Measurements from ENCODE around the gene CYP4A11.

The CYP4A11 gene, protein sequence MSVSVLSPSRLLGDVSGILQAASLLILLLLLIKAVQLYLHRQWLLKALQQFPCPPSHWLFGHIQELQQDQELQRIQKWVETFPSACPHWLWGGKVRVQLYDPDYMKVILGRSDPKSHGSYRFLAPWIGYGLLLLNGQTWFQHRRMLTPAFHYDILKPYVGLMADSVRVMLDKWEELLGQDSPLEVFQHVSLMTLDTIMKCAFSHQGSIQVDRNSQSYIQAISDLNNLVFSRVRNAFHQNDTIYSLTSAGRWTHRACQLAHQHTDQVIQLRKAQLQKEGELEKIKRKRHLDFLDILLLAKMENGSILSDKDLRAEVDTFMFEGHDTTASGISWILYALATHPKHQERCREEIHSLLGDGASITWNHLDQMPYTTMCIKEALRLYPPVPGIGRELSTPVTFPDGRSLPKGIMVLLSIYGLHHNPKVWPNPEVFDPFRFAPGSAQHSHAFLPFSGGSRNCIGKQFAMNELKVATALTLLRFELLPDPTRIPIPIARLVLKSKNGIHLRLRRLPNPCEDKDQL

DNA sequence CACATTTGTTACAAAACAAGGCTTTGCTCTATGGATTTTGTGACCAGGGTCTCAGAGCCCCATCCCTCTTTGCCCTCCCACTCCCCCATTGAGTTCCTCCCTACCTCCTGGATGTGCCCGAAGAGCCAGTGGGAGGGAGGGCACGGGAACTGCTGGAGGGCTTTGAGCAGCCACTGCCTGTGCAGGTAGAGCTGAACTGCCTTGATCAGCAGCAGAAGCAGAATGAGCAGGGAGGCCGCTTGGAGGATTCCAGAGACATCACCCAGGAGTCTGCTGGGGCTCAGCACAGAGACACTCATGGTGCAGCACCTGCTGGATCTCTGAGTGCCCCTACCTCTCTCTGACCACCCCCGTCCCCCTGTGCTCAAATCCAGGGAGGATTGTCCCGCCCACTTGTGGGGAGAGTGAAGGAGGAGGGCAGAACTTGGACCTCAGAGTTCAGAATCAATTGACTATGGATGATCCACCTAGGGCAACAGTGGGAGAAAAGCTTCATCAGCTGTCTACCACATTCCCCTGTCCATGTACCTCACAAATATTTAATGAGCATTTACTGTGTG, at the start of gene CYP4A11:
TSS of gene CYP4A11 (minus strand) at position 342 of the 560 bp plus-strand sequence. CDS start at position 299, 43 bp downstream.
- TF ChIP-seq, protein P1, sequence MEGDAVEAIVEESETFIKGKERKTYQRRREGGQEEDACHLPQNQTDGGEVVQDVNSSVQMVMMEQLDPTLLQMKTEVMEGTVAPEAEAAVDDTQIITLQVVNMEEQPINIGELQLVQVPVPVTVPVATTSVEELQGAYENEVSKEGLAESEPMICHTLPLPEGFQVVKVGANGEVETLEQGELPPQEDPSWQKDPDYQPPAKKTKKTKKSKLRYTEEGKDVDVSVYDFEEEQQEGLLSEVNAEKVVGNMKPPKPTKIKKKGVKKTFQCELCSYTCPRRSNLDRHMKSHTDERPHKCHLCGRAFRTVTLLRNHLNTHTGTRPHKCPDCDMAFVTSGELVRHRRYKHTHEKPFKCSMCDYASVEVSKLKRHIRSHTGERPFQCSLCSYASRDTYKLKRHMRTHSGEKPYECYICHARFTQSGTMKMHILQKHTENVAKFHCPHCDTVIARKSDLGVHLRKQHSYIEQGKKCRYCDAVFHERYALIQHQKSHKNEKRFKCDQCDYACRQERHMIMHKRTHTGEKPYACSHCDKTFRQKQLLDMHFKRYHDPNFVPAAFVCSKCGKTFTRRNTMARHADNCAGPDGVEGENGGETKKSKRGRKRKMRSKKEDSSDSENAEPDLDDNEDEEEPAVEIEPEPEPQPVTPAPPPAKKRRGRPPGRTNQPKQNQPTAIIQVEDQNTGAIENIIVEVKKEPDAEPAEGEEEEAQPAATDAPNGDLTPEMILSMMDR (IDR thresholded peaks at IDR 0.05), result no peak

DNA sequence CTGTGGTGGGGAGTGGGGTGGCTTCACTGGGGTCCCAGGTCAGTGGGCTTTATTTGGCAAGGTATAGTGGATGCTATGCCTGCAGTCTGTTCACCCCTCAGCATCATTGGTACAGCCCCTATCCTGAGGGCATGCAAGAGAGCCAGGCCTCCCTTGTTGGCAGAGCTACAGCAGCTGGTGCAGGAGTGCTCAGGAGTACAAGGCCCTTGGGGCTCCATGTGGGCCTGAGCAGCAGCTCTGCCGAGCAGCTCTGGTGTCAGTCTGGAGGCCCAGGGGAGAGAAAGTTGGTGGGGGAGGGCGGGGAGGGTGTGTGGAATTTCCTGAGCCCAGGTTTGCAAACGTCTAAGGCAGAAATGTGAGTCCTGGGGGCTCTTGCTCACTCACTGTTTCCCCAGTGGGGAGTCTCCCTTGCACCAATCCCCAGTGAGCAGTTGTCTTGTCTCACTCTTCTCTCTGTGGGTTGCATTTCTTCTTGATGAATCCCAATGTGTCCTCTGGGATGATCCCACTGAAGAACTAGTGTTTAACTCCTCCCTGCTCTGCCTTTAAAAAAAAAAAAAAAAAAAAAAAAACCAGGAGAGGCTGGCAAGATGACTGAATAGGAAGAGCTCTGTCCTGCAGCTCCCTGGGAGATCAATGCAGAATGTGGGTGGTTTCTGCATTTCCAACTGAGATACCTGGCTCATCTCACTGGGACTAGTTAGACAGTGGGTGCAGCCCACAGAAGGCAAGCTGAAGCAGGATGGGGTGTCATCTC, 42.7 kb upstream of the CYP4A11 start:
- TF ChIP-seq, protein P1 (IDR thresholded peaks at IDR 0.05), result no peak

DNA sequence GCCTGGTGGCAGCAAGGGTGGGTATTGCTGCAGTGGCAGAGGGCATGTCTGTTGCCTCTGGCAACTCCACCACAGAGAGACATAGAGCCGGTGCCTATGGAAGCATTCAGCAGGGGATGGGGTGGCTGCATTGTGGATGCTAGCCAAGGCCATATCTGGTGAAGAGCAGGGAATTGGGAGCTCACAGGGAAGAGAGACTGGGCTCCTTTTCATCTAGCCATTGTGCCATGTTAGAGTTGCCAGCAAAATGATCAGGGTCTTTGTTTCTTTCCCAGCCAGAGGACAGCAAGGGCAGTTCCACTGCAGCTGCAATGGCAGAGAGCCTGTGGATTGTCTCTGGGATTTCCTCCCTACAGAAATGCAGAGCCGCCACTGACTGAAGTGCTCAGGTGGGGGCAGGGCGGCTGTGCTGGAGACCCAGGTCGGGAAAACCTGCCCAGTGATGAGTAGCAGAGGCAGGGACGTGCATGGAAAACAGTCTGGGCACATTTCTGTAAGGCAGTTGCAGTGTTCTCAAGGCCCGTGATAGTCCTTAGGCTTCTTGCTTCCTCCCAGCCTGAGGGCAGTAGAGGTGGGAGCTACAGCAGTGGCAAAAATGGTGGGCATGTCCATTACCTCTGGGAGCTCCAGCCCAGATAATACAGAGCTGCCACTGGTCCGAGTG, 42.0 kb upstream of the CYP4A11 start:
- TF ChIP-seq, protein P1 (IDR thresholded peaks at IDR 0.05), result no peak

DNA sequence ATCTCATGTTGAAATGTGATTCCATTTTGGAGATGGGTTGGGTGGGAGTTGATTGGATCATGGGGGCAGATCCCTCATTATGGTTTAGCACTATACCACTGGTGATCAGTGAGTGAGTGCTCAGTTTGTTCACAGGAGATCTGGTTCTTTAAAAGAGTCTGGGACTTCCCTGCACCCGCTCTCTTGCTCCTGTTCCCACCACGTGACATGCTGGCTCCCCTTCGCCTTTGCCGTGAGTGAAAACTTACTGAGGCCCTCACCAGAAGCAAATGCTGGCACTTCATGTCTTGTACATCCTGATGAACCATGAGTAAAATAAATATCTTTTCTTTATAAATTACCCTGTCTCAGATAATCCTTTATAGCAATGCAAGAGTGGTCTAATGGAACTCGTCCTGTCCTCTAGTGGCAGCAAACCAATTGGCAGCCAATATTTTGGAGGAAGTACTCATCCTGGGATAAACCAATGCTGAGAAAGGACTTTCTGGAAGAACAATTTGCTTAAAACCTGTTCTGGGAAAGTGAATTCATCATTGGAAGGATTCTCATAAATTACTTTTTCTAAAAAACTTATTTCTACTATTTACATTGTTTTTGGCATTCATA, 27.8 kb upstream of the CYP4A11 start:
- TF ChIP-seq, protein P1 (IDR thresholded peaks at IDR 0.05), result peak; percentile 22; the same call in 1 of the 2 replicates

DNA sequence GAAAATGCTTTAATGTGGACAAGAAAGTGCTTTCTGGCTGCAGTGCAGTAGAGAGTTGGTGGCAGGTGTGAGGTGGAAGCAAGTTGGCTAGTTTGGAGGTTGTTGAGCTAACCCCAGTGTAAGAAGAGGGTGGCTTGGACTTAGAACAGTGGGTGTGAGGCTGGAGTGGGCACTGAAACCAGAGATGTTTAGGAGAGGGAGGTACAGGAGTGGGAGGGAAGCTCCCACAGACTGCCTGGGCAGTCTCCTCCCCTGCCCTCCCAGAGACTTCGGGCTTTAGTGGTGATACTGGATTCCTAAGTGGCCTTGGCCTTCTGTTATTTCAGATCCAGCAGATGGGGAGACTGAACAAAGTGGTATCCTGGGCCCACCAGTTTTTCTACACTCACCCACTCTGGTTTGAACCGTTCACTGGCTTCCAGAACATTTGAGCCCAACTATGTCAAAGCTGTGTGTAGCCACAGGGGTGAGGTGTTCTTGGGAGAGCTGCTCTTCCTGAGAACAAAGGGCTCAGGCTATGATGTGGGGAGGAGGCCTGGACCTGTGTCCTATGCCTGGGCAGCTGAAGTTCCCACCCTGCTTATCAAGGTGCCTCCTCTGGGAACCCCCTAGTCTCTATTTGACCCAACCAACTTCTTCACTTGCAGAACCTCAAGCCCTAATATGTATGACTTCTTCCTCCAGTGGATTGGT, 19.9 kb upstream of the CYP4A11 start:
- TF ChIP-seq, protein P1 (IDR thresholded peaks at IDR 0.05), result no peak

DNA sequence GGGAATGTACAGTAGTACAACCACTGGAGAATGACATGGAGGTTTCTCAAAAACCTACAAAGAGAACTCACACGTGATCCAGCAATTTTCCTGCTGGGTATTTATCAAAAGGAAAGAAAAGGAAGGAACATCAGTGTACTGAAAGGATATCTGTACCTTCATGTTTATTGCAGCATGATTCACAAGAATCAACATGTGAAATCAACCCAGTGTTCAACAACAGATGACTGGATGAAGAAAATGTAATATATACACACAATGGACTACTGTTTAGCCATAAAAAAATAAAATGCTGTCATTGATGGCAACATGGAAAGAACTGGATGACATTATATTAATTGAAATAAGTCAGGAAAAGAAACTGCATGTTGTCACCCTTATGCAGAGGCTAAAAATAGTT, 19.0 kb upstream of the CYP4A11 start:
- TF ChIP-seq, protein P1 (IDR thresholded peaks at IDR 0.05), result no peak
